ENCODE results near the gene CSGALNACT2. TPM values are rescaled to one million over a fixed set of nuclear protein-coding genes. Genes with fewer than 3 reads are reported as not detected.

The CSGALNACT2 gene
- total and polyA plus RNA-seq, 2 of the 13 experiments (the other 11 are each of a cell fraction or from before 2014, with no cell fraction given) = 3.3 to 7.1 TPM

DNA sequence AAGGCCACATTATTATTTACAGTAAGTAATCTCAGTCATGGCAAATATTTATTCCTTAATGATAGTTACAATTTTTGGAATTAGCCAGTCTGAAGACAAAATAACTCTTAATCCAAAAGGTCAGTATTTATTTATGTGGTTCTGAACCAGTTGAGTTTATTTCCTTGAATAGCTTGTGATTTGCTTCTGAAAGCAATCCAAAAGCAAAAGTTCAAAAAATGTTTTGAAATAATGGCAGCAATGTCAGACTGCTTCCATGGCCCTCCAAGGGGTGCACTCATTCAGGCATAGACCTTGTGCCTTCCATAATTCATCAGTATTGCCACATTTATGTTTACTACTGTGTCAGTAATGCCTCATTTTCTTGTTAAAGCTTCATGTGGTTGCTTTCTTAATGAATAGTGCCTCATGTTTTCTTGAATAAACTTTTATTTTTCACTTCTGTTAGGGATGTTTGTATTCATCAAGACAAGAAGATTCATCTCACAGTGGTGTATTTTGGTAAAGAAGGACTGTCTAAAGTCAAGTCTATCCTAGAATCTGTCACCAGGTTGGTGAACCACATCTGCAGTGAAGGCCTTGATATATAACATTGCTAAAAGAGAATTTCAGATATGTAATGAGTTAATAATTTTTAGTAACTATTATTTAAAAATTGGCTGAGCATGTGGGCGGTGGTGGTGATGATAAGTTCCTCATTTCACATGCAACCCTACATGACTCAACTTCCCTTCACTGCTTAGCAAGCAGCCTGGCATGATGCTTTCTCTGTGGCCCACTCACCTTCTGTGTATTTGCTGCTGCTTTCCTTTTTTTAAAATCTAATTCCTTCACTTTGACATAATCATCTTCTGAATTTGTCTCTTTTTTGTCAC is 22.0 kb downstream of the CSGALNACT2 start (continued):
- TF ChIP-seq TCF7 (IDR thresholded peaks at IDR 0.05; ENCODE audit: low read depth) (no peak), ATAD3A (CRISPR knock-in tag; IDR thresholded peaks at IDR 0.05) (no peak)

DNA sequence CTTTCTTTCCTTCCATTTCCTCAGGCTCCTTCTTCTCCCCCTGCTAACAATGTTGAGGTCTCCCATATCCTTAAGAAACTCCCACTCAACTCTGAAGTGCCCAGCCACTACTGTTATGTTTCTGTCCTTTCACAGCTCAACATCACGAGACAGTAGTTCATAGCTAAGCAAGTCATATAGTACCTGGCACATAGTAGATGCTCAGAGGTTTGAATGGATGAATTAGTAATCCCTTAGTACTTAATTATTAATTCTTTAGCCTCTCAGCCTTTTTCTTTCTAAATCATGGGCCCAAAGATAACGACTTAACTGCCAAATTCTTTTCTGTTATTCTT is 22.6 kb downstream of the CSGALNACT2 start:
- Histone ChIP-seq H3K9me3 (ENCODE audit: low read length) (no peaks in the 10 kb centered on the region), H3K36me3 (replicated peaks in 1 of 2; ENCODE audit: control insufficient read depth in 1 of 2, insufficient read depth in 2 of 2, low read length in 2 of 2) (peaks cover 0 to 1% of the 10 kb centered on the region in 2 experiments; a peak in 1 of 5 replicates), H3K27me3 (ENCODE audit: control insufficient read depth in 1 of 2, insufficient read depth in 2 of 2, low read length in 2 of 2) (no peaks in the 10 kb centered on the region), H4K20me1 (ENCODE audit: insufficient read depth, low read length) (no peaks in the 10 kb centered on the region; the same call in 1 of the 2 replicates), H3K9ac (ENCODE audit: insufficient read depth, low read depth, low read length) (no peak overlapping the region), H3K79me2 (ENCODE audit: insufficient read depth, low read length) (no peaks in the 10 kb centered on the region), H2AFZ (ENCODE audit: low read length) (no peak overlapping the region), H3K27ac (ENCODE audit: extremely low read length, insufficient read depth, low read length) (no peak overlapping the region), H3K4me3 (replicated peaks in 1 of 3; ENCODE audit: insufficient read depth in 1 of 3, low read depth in 2 of 3, low read length in 3 of 3) (no peak overlapping the region), H3K4me1 (ENCODE audit: insufficient read depth, low read length) (no peaks in the 10 kb centered on the region), H3K4me2 (ENCODE audit: low read depth, low read length) (no peak overlapping the region)
- TF ChIP-seq ZFY (CRISPR knock-in tag; IDR thresholded peaks at IDR 0.05) = no peak
- TF ChIP-seq HDAC2 (CRISPR knock-in tag; IDR thresholded peaks at IDR 0.05) = no peak
- no peak for TF ChIP-seq ZNF280D (CRISPR knock-in tag; IDR thresholded peaks at IDR 0.05)
- no peak for TF ChIP-seq PAX8 (CRISPR knock-in tag; IDR thresholded peaks at IDR 0.05; ENCODE audit: borderline replicate concordance)
- TF ChIP-seq PHF20 (CRISPR knock-in tag; IDR thresholded peaks at IDR 0.05) = no peak
- TF ChIP-seq ZNF850 (CRISPR knock-in tag; conservative IDR thresholded peaks at IDR 0.05) = no peak
- TF ChIP-seq NFYC (CRISPR knock-in tag; IDR thresholded peaks at IDR 0.05) = no peak
- ChIA-PET POLR2A (no interaction called here), CTCF (ENCODE audit: low intra/inter-chr PET ratio, low total read pairs) (no interaction called here)
- in situ Hi-C loops (cut with HindIII; ENCODE audit: extremely low pct_ligation_motif_present, low pct_unique_long_range_greater_than_20kb) = no loop called here
- ATAC-seq = no peak
- intact Hi-C loops (cut with micrococcal nuclease; ENCODE audit: unreplicated experiment) = no loop called here
- no peak for DNase-seq (ENCODE audit: low spot score)
- BruUV-seq (replicated peaks) = no TSS peak
- WGBS (ENCODE audit: low lambda C conversion rate) = 91% methylated on average over 2 of the region's 2 CpGs
- FAIRE-seq = no peak

Measured in HepG2 (cell line).